HG03342 (cell line): ENCODE data around the gene EID1.

Experiments used
- ATAC-seq: cut with Tn5 transposase; IDR thresholded peaks from one replicate; pipeline ENCODE4 v1.9.1; 2021; ENCODE audit warnings: mild to moderate bottlenecking, moderate library complexity; ENCODE audit not compliant: unreplicated experiment

EID1 gene

DNA sequence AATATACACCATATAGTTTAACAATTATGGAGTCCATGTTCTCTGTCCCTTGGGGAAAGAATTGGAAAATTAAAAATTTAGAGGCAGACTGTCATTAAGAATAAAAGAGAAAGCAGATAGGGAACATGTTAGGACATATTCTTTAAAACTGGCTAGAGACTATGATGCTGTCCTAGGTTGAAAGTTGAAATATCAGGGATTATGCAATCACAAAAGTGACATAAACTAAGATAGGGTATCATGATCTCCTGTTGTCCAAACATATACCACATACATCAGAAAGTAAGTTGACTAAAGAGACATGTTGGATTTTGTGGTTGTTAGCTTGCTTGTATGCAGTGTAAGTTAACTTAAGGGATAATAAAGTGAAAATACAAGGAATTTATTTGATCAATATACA, 9.9 kb upstream of the EID1 start:
- no peak for ATAC-seq

DNA sequence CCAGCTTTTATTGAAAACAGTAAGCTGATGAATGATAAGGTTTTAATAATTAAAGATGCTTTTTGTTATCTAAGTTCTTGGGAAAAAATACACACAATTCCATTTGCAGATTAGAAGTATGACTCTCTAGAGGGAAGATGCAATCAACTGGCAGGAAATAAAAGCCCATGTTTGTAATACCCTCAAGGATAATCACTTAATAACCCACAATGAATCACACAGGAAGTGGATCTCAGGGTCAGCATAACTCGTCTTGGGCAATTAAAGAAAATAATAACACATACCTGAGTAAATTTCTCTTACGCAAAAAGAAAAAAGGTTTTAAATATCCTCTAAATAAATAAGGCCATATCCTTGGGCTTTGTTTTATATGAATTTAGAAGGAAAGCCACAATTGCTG, 9.4 kb upstream of the EID1 start:
- no peak for ATAC-seq

DNA sequence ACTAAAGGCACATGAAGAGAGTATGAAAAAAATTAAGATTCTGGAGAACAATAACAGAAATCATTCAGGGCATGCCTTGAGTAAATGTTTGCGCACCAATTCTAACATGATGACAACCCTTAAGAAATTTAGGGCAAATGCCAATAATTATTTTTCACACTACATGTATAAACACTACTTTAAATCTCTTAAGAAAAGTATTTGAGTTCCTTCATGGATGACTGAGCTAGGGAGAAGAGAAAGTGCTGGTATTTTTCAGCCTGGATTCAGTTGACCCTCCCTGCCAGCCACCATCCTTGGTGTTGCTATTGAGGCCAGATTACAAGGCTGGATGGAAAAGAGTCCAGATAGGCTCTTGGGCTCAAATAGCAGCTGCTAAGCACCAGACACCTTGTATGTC, 8.0 kb upstream of the EID1 start:
- no peak for ATAC-seq

DNA sequence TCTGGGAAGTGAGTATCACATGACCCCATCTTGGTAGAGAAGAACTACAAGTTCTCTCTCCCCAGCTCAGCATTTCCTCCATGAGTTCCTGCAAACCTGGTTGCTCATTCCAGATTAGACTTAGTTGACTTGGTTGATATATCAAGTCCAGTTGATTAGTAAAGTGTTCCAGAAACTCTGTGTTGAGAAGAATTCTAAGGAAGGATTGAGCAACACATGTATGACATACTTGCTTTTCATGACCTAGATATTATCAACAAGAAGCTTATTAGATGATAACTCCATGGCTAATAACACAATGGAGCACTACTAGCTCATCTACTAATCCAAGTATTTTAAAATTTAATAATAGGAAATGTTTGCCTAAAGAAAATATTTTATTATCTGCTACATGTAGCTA, 6.4 kb upstream of the EID1 start:
- no peak for ATAC-seq

DNA sequence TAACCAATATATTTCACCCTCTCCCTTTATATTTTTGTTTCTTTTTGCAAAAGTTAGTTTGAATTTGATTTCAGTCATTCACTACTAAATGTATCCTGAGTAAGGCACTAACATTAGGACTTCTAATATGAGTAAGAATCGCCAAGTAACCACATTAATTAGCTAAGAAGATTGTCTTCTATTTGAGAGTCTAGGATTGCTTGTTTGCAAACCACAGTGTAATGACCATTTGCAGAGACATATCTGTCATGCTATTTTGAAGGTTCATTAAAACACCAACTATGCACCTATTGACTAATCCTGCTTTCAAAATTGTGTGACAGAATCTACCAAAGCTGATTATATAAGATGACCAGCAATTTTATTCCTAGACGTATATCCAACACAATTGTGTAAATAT, 5.3 kb upstream of the EID1 start:
- ATAC-seq: no peak

DNA sequence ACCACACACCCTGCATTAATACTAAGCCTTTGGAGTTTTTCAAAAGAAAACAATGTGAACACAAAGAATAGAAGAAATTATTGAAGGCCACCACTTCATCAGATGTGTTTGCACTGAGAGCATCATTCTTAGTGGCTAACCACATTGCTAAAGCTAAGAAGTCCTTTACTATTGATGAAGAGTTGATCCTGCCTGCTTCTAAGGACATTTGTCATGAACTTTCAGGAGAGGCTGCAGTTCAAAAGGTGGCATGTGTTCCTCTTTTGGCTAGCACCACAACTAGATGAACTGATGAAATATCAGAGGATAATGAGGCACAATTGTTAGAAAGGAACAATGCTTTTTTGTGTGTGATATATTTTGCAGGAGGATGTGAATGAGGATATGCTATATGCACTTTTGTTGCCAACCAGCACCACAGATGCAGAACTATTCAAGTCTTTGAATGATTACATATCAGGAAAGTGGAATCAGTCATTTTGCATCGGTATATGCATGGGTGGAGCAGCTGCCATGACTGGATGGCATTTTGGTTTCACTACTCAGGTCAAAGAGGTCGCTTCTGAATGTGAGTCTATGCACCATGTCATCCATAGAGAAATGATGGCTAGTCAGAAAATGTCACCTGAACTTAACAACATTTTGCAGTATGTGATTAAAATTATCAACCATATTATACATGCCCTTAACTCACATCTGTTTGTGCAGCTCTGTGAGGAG, 2.5 kb upstream of the EID1 start:
- ATAC-seq: no peak

DNA sequence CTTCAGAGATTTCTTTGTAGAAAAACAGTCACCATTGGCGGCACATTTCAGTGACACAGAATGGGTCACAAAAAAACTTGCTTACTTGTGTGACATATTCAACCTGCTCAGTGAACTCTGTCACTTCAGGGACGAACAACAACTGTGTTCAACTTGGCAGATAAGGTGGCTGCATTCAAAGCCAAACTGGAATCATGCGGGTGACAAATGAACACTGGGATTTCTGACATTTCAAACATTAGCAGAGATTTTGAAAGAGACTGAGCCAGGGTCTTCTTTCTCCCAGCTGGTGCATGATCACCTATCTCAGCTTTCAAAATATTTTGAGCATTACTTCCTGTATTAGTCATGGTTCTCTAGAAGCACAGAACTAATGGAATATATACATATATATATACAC, 1.9 kb upstream of the EID1 start:
- ATAC-seq: no peak

DNA sequence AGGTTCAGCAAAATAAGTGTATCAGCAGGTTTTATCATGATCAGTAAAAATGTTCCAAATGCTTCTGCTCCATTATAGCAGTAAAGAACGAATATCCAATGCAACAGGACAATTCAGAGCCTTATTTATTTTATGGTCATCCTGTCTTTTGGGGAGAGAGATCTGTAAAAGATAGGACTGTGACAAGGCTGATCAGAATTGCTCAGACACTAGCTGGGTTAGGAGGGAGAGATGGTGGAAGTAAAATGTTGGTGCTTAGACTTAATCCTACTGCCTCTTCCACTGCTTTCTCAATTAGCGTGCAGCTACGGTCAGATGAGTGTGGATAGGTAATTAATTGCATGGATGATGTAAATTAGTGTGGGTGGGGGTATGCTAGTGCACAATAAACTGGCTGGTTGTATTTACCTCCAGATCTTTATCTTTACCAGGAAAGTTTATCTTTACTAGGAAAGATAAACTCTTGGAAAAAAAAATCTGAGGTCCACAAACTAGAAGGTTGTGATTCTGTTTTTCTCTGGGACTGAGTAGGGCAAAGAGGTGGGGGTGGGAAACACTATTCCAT, 2.2 kb downstream of the EID1 start:
- no peak for ATAC-seq

DNA sequence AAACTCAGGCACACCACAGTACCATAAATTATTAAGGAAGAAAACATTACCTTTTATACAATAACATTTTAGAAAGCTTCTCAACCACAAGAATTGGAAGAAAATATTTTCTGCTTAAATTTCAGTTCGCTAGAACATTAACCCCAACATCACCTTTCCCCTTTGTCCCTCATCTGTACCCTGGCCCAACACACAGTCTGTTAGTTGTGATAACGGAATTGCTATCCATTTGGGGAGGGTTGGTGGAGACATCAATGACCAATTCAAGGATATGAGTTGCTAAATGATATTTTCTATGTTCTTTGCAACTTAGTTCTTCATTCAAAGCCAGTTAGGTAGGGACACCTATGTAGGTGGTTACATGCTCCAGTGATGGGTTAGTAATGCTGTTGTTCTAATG, 5.8 kb downstream of the EID1 start:
- ATAC-seq: no peak

DNA sequence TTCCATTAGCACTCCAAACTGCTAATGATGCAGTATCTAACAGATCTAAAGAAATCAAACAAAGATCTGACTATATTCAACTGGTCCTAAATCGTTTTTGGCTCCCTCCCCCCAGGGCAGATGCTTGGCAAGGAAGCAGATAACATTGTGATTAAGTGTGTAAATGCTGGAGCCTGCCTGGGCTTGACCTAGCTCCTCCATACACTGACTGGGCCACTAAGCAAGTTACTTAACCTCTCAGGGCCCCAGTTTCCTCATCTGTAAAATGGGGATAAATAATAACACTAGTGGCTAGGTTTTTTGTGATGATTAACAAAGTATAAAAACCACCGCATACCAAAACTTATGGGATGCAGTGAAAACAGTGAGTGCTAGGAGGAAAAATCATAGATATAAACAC, 9.2 kb downstream of the EID1 start:
- no peak for ATAC-seq

DNA sequence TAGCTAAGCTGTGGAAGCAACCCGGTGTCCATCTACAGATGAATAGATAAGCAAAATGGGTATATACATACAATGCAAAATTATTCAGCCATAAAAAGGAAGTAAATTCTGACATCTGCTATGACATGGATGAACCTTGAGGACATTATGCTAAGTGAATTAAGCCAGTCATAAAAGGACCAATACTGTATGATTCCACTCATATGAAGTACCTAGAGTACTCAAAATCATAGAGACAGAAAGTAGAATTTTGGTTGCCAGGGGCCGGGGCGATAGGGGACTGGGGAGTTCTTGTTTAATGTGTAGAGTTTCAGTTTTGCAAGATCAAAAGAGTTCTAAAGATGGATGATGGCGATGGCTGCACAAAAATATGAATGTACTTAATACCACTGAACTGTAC, 10.3 kb downstream of the EID1 start:
- ATAC-seq: no peak

DNA sequence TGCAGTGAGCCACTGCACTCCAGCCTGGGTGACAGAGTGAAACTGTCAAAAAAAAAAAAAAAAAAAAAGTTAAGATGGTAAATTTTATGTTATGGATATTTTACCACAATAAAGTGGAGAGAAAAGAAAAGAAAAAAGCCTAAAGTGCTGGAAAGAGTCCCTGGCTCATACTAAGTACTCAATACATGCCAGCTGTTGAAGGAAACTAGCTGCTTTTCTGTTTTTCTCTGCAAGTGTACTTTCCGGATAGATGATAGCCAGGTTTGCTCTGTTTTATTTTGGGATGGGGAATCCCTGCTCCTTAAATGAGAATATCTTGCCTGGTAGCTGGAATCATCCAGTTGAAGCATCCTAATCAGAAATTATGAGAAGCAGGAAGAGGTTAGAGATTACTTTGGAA, 10.9 kb downstream of the EID1 start:
- ATAC-seq: no peak

DNA sequence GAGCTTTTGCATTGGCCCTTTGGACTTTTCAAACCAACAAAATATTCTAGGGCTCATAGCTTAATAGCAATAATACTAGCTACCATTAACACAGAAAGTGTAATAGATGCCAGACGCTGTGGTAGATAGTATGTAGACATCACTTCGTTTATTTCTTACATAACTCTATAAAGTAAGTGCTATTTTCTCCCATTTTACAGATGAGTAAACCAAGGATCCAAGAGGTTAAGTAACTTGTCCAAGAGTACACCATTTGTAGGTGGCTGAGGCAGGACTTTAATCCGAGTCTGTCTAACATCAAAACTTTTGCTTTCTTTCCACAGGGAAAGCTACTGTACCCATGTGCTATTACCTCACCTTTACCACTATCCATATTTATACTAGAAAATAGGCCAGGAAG, 12.0 kb downstream of the EID1 start:
- no peak for ATAC-seq

DNA sequence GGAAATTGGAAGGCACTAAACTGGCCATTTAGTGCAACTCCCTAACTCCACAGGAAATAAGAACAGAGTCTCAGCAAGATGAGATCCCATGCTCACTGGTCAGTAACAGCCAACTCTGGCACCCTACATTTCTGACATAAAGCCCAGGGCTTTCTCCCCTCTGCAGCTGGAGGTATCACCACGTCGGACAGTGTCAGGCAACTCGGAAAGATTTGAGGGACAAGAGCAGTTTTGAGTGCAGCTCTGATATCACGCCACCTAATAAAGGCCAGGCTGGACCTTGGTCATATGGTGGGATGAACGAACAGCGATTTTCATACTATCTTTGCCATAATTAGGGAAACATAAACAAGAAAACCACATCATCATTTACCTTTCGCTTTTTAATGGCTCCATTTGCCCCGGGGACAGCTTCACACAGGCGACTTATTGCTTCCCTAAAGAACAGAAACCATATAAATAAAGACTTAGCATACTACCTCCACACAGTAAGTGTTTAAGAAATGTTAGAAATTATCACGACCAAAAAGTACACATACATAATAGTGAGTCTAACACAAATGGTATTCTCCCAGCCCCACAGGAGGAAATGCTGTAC, 12.5 kb downstream of the EID1 start:
- ATAC-seq: no peak

DNA sequence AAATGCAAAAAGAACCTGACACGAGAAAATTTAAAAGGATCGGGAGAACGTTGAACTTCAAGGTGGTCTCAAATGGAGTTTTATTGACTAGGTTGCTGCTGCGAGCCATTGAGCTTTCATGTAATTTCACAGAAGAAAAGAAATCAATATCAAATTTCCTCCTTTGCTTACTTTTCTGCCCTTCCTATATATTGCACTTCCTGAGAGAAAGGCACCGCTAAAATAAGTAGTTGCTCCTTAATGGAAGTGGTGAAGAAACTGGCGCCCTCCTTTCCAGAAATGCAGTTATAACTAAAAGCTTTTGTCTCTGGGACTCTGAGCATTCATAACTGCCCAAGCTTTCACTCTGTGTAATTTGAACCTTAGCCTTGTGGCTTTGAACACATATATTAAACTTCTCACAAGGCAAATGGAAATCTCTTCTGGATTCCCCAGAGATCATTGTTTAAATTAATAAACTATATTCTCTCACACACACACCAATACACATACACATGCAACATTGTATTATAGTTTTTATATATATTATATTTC, 13.4 kb downstream of the EID1 start:
- no peak for ATAC-seq

DNA sequence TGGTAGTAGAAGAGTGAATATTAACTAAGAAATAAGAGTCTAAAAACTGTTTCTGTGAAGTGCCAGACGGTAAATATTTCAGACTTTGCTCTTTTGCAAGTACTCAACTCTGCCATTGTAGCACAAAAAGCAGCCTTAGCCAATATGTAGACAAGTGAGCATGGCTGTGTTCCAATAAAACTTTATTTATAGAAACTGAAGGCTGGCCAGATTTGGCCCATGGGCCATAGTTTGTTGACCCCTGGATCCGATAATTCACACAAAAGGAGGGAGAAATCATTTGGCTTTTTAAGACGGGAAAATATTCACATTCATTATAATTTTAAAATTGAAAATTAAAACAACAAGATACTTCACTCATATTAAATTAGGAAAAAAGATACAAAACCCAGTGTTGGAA, 15.4 kb downstream of the EID1 start:
- ATAC-seq: no peak

DNA sequence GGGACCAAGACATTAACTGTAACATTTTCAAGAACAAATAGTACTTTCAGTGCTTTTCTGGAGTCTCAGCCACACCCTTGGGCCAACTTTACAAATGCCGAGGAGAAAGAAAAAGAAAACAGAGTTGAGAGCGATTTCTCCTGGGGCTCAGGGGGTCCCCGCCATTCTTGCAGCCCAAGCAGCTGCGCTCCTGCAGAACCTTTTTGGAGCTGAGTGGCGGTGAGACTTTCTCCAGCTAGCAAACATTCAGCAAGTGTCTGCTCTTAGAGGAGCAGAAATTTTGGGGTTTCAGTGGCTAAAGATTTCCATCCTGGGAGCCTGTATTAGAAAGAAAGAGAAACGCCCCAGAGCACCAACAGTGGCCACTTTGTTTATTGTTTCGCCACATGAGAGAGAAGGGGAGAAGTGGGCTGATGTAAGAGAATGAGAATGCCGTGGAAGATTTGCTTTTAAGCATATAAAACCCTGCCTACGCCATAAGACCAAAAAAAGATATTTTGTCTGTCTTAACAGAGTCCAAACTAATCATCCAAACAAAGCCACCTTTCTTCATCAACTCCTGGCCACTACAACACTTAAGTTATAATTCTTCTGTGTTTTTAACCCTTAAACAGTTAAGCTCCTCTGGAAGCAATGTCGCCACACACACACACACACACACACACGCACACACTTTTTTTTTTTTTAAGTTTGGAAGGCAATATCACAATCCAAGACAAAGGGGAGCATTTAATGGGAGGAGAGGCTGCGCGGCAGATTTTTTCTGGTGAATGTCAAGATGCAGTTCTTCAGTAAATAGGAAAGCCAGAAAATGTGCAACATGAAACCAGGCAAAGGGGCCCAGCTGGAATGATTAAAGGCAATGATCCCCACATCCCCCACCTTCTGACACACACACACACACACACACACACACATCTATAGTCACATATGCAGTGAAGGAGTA, 19.2 kb downstream of the EID1 start:
- ATAC-seq: no peak

DNA sequence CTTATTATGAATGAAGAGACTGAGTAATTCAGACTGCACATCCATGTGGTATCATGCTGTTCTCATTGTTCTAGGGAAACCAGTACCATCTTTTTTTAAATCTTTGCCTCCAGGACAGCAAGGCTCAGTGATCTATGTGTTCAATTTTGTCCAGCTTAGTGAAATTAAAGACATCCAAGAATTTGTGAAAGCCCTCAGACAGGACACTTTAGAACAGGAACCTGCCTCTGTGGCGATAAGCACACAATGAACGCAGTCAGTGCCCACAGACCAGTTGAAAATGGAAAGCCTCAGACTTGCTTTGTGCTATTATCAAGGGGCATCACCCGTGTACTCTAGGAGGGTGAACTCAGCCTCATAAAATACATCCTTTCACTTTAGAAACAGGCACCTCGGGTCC, 20.1 kb downstream of the EID1 start:
- ATAC-seq: no peak

DNA sequence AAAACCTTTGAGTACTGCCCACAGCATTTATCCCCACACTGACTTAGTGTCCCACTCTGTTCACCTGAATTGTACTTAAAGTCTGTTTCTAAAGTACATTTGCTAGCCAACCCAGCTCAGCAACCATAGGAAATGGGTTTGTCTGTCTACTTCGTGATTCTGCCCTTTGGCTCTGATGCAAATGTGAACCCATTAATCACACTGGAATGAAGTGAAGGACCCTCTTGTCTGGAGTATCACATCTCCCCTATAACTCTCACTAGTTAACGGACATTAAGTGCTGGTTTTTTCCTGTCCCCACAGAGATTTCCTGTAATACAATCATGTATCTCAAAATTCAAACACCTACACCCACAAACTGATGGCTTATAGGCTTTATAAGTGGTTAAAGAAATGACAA, 20.5 kb downstream of the EID1 start:
- no peak for ATAC-seq

DNA sequence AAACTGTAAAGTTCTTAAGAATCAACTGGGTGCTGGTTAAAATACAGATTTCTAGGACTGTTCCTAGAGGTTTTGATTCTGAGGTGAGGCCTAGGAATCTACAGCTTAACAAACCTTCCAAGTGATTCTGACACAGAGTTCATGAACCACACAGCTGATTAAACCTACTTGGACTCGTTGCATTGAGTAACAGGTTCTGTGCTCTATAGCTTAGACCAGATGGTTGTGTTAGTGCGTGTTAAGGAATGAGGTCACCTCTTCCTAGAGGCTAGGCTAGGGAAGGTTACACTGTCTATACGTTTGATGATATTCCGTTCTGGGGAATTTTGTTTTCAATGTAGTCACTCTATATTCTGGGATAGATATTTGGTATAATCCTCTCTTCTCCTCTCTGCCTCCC, 21.9 kb downstream of the EID1 start:
- no peak for ATAC-seq

DNA sequence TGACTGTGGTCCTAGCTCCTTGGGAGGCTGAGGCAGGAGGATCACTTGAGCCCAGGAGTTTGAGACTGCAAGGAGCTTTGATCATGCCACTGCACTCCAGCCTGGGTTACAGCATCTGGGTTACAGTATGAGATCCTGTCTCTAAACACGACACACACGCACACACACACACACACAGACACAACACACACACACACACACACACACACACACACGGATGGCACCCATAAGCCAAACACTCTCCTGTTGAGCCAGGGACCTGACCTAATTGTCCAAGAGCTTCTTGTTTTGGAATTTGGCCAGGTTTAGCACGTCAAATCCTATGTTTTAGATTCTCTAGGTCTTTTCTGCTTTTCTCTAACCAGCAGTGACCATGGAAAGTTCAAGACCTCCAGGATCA, 26.8 kb downstream of the EID1 start:
- ATAC-seq: no peak
